SK-N-SH (cell line): ENCODE data around the gene LOXHD1. TPM values are rescaled to one million over a fixed set of nuclear protein-coding genes. Genes with fewer than 3 reads are reported as not detected.

ENCODE experiments used
- CTCF ChIA-PET: fragments of 300-600, 350-600 bp; formaldehyde crosslinking; extraction: SDS; loops from one replicate; lab custom pipeline; 2021; lab: Yijun Ruan, JAX
- POLR2A ChIA-PET: fragments of 350-600 bp; sonication (Branson Sonifier 250); formaldehyde crosslinking; extraction: SDS; loops from one replicate; lab custom pipeline; 2020; ENCODE audit warnings: antibody characterized with exemption, inconsistent platforms; lab: Yijun Ruan, JAX
- DNase-seq: peaks from one replicate; pipeline ENCODE4 v3.0.0; 2012
- H2AFZ ChIP-seq: fragments of 200-600 bp; sonication (generic); 2 replicates; pipeline ENCODE4 v1.8.1; 2016; ENCODE audit warnings: antibody characterized with exemption, mild to moderate bottlenecking, low read depth
- H3F3A ChIP-seq: fragments of 200-600 bp; sonication (generic); replicated peaks from 2 replicates; pipeline ENCODE3; 2016; ENCODE audit warnings: antibody characterized with exemption, mild to moderate bottlenecking; ENCODE audit not compliant: insufficient read depth
- H3K27ac ChIP-seq, 2 experiments: fragments of 200-500 bp in 1 of 2; fragments of 200-600 bp in 1 of 2; sonication (Bioruptor generic) in 1 of 2; sonication (generic), shearing (Covaris generic) in 1 of 2; 2 replicates each; pipeline versions ENCODE4 v1.5.1 to v1.6.1; 2014 to 2016; ENCODE audit warnings: low read depth in 2 of 2, inconsistent platforms in 1 of 2, low read length in 1 of 2, mild to moderate bottlenecking in 1 of 2, mixed read lengths in 1 of 2
- H3K27me3 ChIP-seq: fragments of 200-600 bp; sonication (generic), shearing (Covaris generic); 2 replicates; pipeline ENCODE4 v1.6.1; 2016; ENCODE audit warnings: mixed run types; ENCODE audit not compliant: insufficient read depth
- H3K36me3 ChIP-seq, 2 experiments: fragments of 200-500 bp in 1 of 2; fragments of 200-600 bp in 1 of 2; sonication (Bioruptor generic) in 1 of 2; sonication (generic) in 1 of 2; replicated peaks in 1 of 2; 2 replicates each; pipeline versions ENCODE3 to v1.5.1; 2014 to 2016; ENCODE audit warnings: low read length in 1 of 2, mild to moderate bottlenecking in 1 of 2; ENCODE audit not compliant: insufficient read depth in 2 of 2, control insufficient read depth in 1 of 2
- H3K4me1 ChIP-seq, 2 experiments: fragments of 200-500 bp in 1 of 2; fragments of 200-600 bp in 1 of 2; sonication (Bioruptor generic) in 1 of 2; sonication (generic), shearing (Covaris generic) in 1 of 2; 2 replicates each; pipeline versions ENCODE4 v1.5.1 to v1.6.1; 2014 to 2016; ENCODE audit warnings: low read depth in 1 of 2, low read length in 1 of 2, mixed run types in 1 of 2; ENCODE audit not compliant: insufficient read depth in 2 of 2, control insufficient read depth in 1 of 2
- H3K4me2 ChIP-seq: fragments of 200-600 bp; sonication (generic), shearing (Covaris generic); 2 replicates; pipeline ENCODE4 v1.6.1; 2017; ENCODE audit warnings: mixed run types
- H3K4me3 ChIP-seq, 2 experiments: fragments of 200-500 bp in 1 of 2; fragments of 200-600 bp in 1 of 2; sonication (Bioruptor generic) in 1 of 2; sonication (generic), shearing (Covaris generic) in 1 of 2; 2 replicates each; pipeline versions ENCODE4 v1.5.1 to v1.8.1; 2014 to 2016; ENCODE audit warnings: low read depth in 2 of 2, inconsistent platforms in 1 of 2, low read length in 1 of 2, mild to moderate bottlenecking in 1 of 2, mixed read lengths in 1 of 2, moderate library complexity in 1 of 2
- H3K79me2 ChIP-seq: fragments of 200-600 bp; sonication (generic); 2 replicates; pipeline ENCODE4 v1.8.1; 2017; ENCODE audit warnings: mild to moderate bottlenecking; ENCODE audit not compliant: insufficient read depth
- H3K9ac ChIP-seq: fragments of 200-600 bp; sonication (generic); 2 replicates; pipeline ENCODE4 v1.6.1; 2017; ENCODE audit warnings: mixed run types
- H3K9me2 ChIP-seq: fragments of 200-600 bp; sonication (generic); 2 replicates; pipeline ENCODE4 v1.6.1; 2017; ENCODE audit warnings: mixed run types
- H3K9me3 ChIP-seq: fragments of 200-600 bp; sonication (generic); 2 replicates; pipeline ENCODE4 v1.6.1; 2017; ENCODE audit warnings: mixed run types, mild to moderate bottlenecking, moderate library complexity
- H4K20me1 ChIP-seq: fragments of 200-600 bp; sonication (generic); 2 replicates; pipeline ENCODE4 v1.6.1; 2017; ENCODE audit warnings: mild to moderate bottlenecking, mixed run types; ENCODE audit not compliant: insufficient read depth
- CHD2 ChIP-seq: fragments of 150-350 bp; IDR thresholded peaks from 2 replicates; pipeline ENCODE4 v1.6.1; 2018; ENCODE audit warnings: low read length; ENCODE audit not compliant: partially characterized antibody
- ELF1 ChIP-seq: IDR thresholded peaks from 2 replicates; pipeline ENCODE4 v1.4.0; 2012
- EP300 ChIP-seq, 2 experiments: IDR thresholded peaks; 2 replicates each; pipeline versions ENCODE4 v1.4.0 to v1.6.1; 2012; ENCODE audit warnings: borderline replicate concordance in 1 of 2, low read depth in 1 of 2, low read length in 1 of 2
- NRF1 ChIP-seq: IDR thresholded peaks from 2 replicates; pipeline ENCODE4 v1.6.1; 2012; ENCODE audit warnings: low read depth, mild to moderate bottlenecking, low read length
- POLR2AphosphoS5 ChIP-seq: IDR thresholded peaks from 2 replicates; pipeline ENCODE4 v1.6.1; 2012; ENCODE audit warnings: low read depth, low read length
- RCOR1 ChIP-seq: fragments of 150-350 bp; IDR thresholded peaks from 2 replicates; pipeline ENCODE4 v1.6.1; 2017; ENCODE audit warnings: antibody characterized with exemption, low read length
- REST ChIP-seq: IDR thresholded peaks from 2 replicates; pipeline ENCODE4 v1.6.1; 2012; ENCODE audit warnings: mild to moderate bottlenecking, low read depth, low read length, moderate library complexity
- RXRA ChIP-seq: IDR thresholded peaks from 2 replicates; pipeline ENCODE4 v1.4.0; 2012; ENCODE audit warnings: low read depth, mild to moderate bottlenecking, borderline replicate concordance
- TAF1 ChIP-seq: IDR thresholded peaks from 2 replicates; pipeline ENCODE4 v1.6.1; 2012; ENCODE audit warnings: low read depth, mild to moderate bottlenecking, low read length, moderate library complexity, borderline replicate concordance
- USF1 ChIP-seq: IDR thresholded peaks from 2 replicates; pipeline ENCODE4 v1.4.0; 2012; ENCODE audit warnings: low read depth, borderline replicate concordance
- YY1 ChIP-seq: IDR thresholded peaks from 2 replicates; pipeline ENCODE4 v1.4.0; 2012; ENCODE audit warnings: low read depth, mild to moderate bottlenecking
- WGBS: methylation state at CpG from one replicate; pipeline ENCODE4 v1.1.6; 2017; ENCODE audit warnings: low lambda C conversion rate; 5-methylcytosine and 5-hydroxymethylcytosine counted together
- polyA plus RNA-seq, 3 experiments: library from polyadenylated mRNA; depleted of rRNA; stranded (reverse); fragments of >200 nt; gene quantifications; 2 replicates each; pipeline ENCODE4 v1.2.3, GENCODE V29; 2012

LOXHD1 gene
- polyA plus RNA-seq, 1 of the 3 experiments (the other 2 are of a cell fraction): not detected

GRCh38 chr18:46621871-46622270 lies 35.1 kb downstream of the LOXHD1 start:
- Histone ChIP-seq H3K27ac (no peak overlapping the region; a peak in 1 of 4 replicates), H3F3A (no peaks in the 10 kb centered on the region), H3K4me3 (no peak overlapping the region), H3K4me2 (no peak overlapping the region), H4K20me1 (no peaks in the 10 kb centered on the region), H3K9ac (no peak overlapping the region), H3K9me3 (no peaks in the 10 kb centered on the region), H3K4me1 (peaks cover 0 to 22% of the 10 kb centered on the region in 2 experiments; a peak in 2 of 4 replicates), H3K79me2 (no peaks in the 10 kb centered on the region), H3K9me2 (no peaks in the 10 kb centered on the region), H3K36me3 (no peaks in the 10 kb centered on the region), H2AFZ (no peak overlapping the region), H3K27me3 (no peaks in the 10 kb centered on the region)
- 43% methylated on average over 2 of the region's 2 CpGs for WGBS
- DNase-seq: no peak
- ChIA-PET POLR2A (no interaction called here), CTCF (interaction anchor here (0.8 to 5.2 kb wide), 13 partner anchors 10 to 474 kb away, joined by 3 to 80 read pairs (median 4); a partner anchor contains a TSS)
- no peak for TF ChIP-seq POLR2AphosphoS5
- TF ChIP-seq NRF1: no peak
- no peak for TF ChIP-seq EP300 (IDR thresholded peaks at IDR 0.05; ENCODE audit: borderline replicate concordance in 1 of 2, low read depth in 1 of 2, low read length in 1 of 2)
- no peak for TF ChIP-seq CHD2
- TF ChIP-seq RCOR1: no peak

- TF ChIP-seq REST (no peak), RXRA (no peak), YY1 (no peak), USF1 (no peak), TAF1 (no peak), CHD2 (no peak), ELF1 (no peak)
- CTCF ChIA-PET: interaction anchor here (1.6 to 5.2 kb wide), 6 partner anchors 16 to 448 kb away, joined by 4 to 80 read pairs (median 22); a partner anchor contains a TSS
Observed at GRCh38 chr18:46621111-46621766, 35.8 kb downstream of the LOXHD1 start.

More at GRCh38 chr18:46621111-46621766, 35.8 kb downstream of the LOXHD1 start:
- no peaks in the 10 kb centered on the region for H3K79me2 ChIP-seq
- H3K4me2 ChIP-seq: no peak overlapping the region
- no peak overlapping the region for H3K9ac ChIP-seq
- H3K27ac ChIP-seq: peak overlapping the region in 1 of 2 experiments; percentile 11; a peak in 2 of 4 replicates
- no peaks in the 10 kb centered on the region for H4K20me1 ChIP-seq
- WGBS: 25% methylated on average over 6 of the region's 6 CpGs
- POLR2A ChIA-PET: no interaction called here
- no peak overlapping the region for H2AFZ ChIP-seq
- H3K27me3 ChIP-seq: no peaks in the 10 kb centered on the region
- H3K9me2 ChIP-seq: no peaks in the 10 kb centered on the region
- no peaks in the 10 kb centered on the region for H3K36me3 ChIP-seq
- no peak for DNase-seq
- H3K4me3 ChIP-seq: no peak overlapping the region
- no peaks in the 10 kb centered on the region for H3K9me3 ChIP-seq
- peaks cover 0 to 22% of the 10 kb centered on the region in 2 experiments; a peak in 1 of 4 replicates for H3K4me1 ChIP-seq
- H3F3A ChIP-seq: no peaks in the 10 kb centered on the region
